Measurements from ENCODE around the gene CRYGN.

The CRYGN gene

GRCh38 chr7:151453326-151453791, 13.4 kb upstream of the CRYGN start:
- no peaks in the 10 kb centered on the region; the same call in 1 of the 2 replicates for H3K27me3 ChIP-seq (replicated peaks; ENCODE audit: control insufficient read depth, insufficient read depth, low read length)
- DNase-seq (ENCODE audit: extremely low read depth, insufficient read length) = no peak
- no peak for TF ChIP-seq CTCF (IDR thresholded peaks at IDR 0.05; ENCODE audit: insufficient read depth, low read length, poor library complexity, severe bottlenecking)
- no peak overlapping the region for H3K4me3 ChIP-seq (replicated peaks; ENCODE audit: low read depth, low read length)
- no peaks in the 10 kb centered on the region for H3K36me3 ChIP-seq (ENCODE audit: control insufficient read depth, insufficient read depth, low read length)

GRCh38 chr7:151452680-151453325, 12.9 kb upstream of the CRYGN start:
- no peak for TF ChIP-seq CTCF (IDR thresholded peaks at IDR 0.05; ENCODE audit: insufficient read depth, low read length, poor library complexity, severe bottlenecking)
- no peak overlapping the region for H3K4me3 ChIP-seq (replicated peaks; ENCODE audit: low read depth, low read length)
- no peaks in the 10 kb centered on the region; the same call in 1 of the 2 replicates for H3K27me3 ChIP-seq (replicated peaks; ENCODE audit: control insufficient read depth, insufficient read depth, low read length)
- no peak for DNase-seq (ENCODE audit: extremely low read depth, insufficient read length)
- H3K36me3 ChIP-seq (ENCODE audit: control insufficient read depth, insufficient read depth, low read length) = no peaks in the 10 kb centered on the region

GRCh38 chr7:151451626-151452571, 12.0 kb upstream of the CRYGN start:
- no peak overlapping the region for H3K4me3 ChIP-seq (replicated peaks; ENCODE audit: low read depth, low read length)
- TF ChIP-seq CTCF (IDR thresholded peaks at IDR 0.05; ENCODE audit: insufficient read depth, low read length, poor library complexity, severe bottlenecking) = no peak
- no peaks in the 10 kb centered on the region; the same call in 1 of the 2 replicates for H3K27me3 ChIP-seq (replicated peaks; ENCODE audit: control insufficient read depth, insufficient read depth, low read length)
- H3K36me3 ChIP-seq (ENCODE audit: control insufficient read depth, insufficient read depth, low read length) = no peaks in the 10 kb centered on the region
- DNase-seq (ENCODE audit: extremely low read depth, insufficient read length) = no peak

GRCh38 chr7:151451156-151451555, 11.2 kb upstream of the CRYGN start:
- no peak for TF ChIP-seq CTCF (IDR thresholded peaks at IDR 0.05; ENCODE audit: insufficient read depth, low read length, poor library complexity, severe bottlenecking)
- no peaks in the 10 kb centered on the region; the same call in 1 of the 2 replicates for H3K27me3 ChIP-seq (replicated peaks; ENCODE audit: control insufficient read depth, insufficient read depth, low read length)
- no peaks in the 10 kb centered on the region for H3K36me3 ChIP-seq (ENCODE audit: control insufficient read depth, insufficient read depth, low read length)
- no peak for DNase-seq (ENCODE audit: extremely low read depth, insufficient read length)
- H3K4me3 ChIP-seq (replicated peaks; ENCODE audit: low read depth, low read length) = no peak overlapping the region

GRCh38 chr7:151449990-151450389, 10.0 kb upstream of the CRYGN start:
- no peak for TF ChIP-seq CTCF (IDR thresholded peaks at IDR 0.05; ENCODE audit: insufficient read depth, low read length, poor library complexity, severe bottlenecking)
- Histone ChIP-seq H3K4me3 (replicated peaks; ENCODE audit: low read depth, low read length) (no peak overlapping the region), H3K36me3 (ENCODE audit: control insufficient read depth, insufficient read depth, low read length) (no peaks in the 10 kb centered on the region), H3K27me3 (replicated peaks; ENCODE audit: control insufficient read depth, insufficient read depth, low read length) (no peaks in the 10 kb centered on the region; the same call in 1 of the 2 replicates)
- DNase-seq (ENCODE audit: extremely low read depth, insufficient read length) = no peak

Measured in GM06990 (cell line).